HepG2 (cell line): ENCODE results near the gene RRP12. TPM values are rescaled to one million over a fixed set of nuclear protein-coding genes. Genes with fewer than 3 reads are reported as not detected.

ENCODE experiments used
- ASH2L ChIP-seq: fragments of 300-600, 200-600 bp; sonication (generic); IDR thresholded peaks from 2 replicates; pipeline ENCODE4 v1.7.0; 2017; ENCODE audit warnings: low read depth, mild to moderate bottlenecking, moderate library complexity, mixed read lengths, low read length; ENCODE audit not compliant: insufficient read length
- CC2D1A ChIP-seq: sonication (generic); formaldehyde crosslinking; IDR thresholded peaks from 2 replicates; pipeline ENCODE4 v1.8.1; 2023; ENCODE audit warnings: mild to moderate bottlenecking, missing genetic modification reagents
- ELF1 ChIP-seq: sonication (generic); formaldehyde crosslinking; IDR thresholded peaks from 2 replicates; pipeline ENCODE4 v1.4.0; 2020; ENCODE audit warnings: missing genetic modification reagents
- HINFP ChIP-seq: sonication (generic); formaldehyde crosslinking; IDR thresholded peaks from 2 replicates; pipeline ENCODE4 v1.4.0; 2020; ENCODE audit warnings: low read depth, mild to moderate bottlenecking, missing genetic modification reagents
- HNF4A ChIP-seq: sonication (generic); formaldehyde crosslinking; IDR thresholded peaks from 2 replicates; pipeline ENCODE4 v1.4.0; 2020; ENCODE audit warnings: missing genetic modification reagents
- IRX3 ChIP-seq: sonication (generic); formaldehyde crosslinking; IDR thresholded peaks from 2 replicates; pipeline ENCODE4 v1.8.1; 2023; ENCODE audit warnings: mild to moderate bottlenecking, low read depth, missing genetic modification reagents, borderline replicate concordance
- LRRFIP1 ChIP-seq: sonication (generic); formaldehyde crosslinking; conservative IDR thresholded peaks from 2 replicates; pipeline ENCODE4 v1.4.0; 2020; ENCODE audit warnings: missing genetic modification reagents
- TRIM24 ChIP-seq: sonication (generic); formaldehyde crosslinking; IDR thresholded peaks from 2 replicates; pipeline ENCODE4 v1.8.0; 2022; ENCODE audit warnings: mild to moderate bottlenecking, missing genetic modification reagents
- ZNF281 ChIP-seq: sonication (generic); formaldehyde crosslinking; IDR thresholded peaks from 2 replicates; pipeline ENCODE4 v1.4.0; 2020; ENCODE audit warnings: missing genetic modification reagents, borderline replicate concordance
- ZNF574 ChIP-seq: sonication (generic); formaldehyde crosslinking; IDR thresholded peaks from 2 replicates; pipeline ENCODE4 v1.4.0; 2020; ENCODE audit warnings: missing genetic modification reagents
- ZNF720 ChIP-seq: sonication (generic); formaldehyde crosslinking; IDR thresholded peaks from 2 replicates; pipeline ENCODE4 v1.4.0; 2020; ENCODE audit warnings: missing genetic modification reagents
- ZNF772 ChIP-seq: sonication (generic); formaldehyde crosslinking; IDR thresholded peaks from 2 replicates; pipeline ENCODE4 v1.5.0; 2020; ENCODE audit warnings: mild to moderate bottlenecking, missing genetic modification reagents
- ZNF773 ChIP-seq: sonication (generic); formaldehyde crosslinking; IDR thresholded peaks from 2 replicates; pipeline ENCODE4 v1.4.0; 2020; ENCODE audit warnings: missing genetic modification reagents, borderline replicate concordance
- ZSCAN12 ChIP-seq: sonication (generic); formaldehyde crosslinking; IDR thresholded peaks from 2 replicates; pipeline ENCODE4 v1.9.0; 2021; ENCODE audit warnings: mild to moderate bottlenecking, missing genetic modification reagents
- polyA plus RNA-seq, 8 experiments: library from polyadenylated mRNA; depleted of rRNA in 3 of 8; stranded (reverse) in 7 of 8; unstranded in 1 of 8; fragments of >200 nt; fragmentation: Illumina TruSeq in 4 of 8; extraction: Trizol in 4 of 8; gene quantifications; 2 replicates each; pipeline versions ENCODE4 v1.2.1 to v1.2.3, GENCODE V29; 2011 to 2016; ENCODE audit warnings: low read depth in 4 of 8, missing spikeins in 1 of 8, mixed read lengths in 1 of 8; ENCODE audit not compliant: insufficient read depth in 1 of 8
- total RNA-seq, 5 experiments: library from RNA; depleted of rRNA; stranded (reverse); fragments of >200 nt; fragmentation: Illumina TruSeq; extraction: Trizol; gene quantifications; 2 replicates each; pipeline ENCODE4 v1.2.3, GENCODE V29; 2016; ENCODE audit warnings: low read depth in 1 of 5

The RRP12 gene
- total and polyA plus RNA-seq, 2 of the 13 experiments (the other 11 are each of a cell fraction or from before 2014, with no cell fraction given), result 13.2 to 39.4 TPM

- TF ChIP-seq TRIM24, result no peak
- no peak for TF ChIP-seq ZNF772
- TF ChIP-seq ZNF720 (CRISPR knock-in tag), result no peak
- no peak for TF ChIP-seq ZSCAN12 (CRISPR knock-in tag)
- 0 out of 2 replicates have a peak, but pooled peaks have one; percentile 40 for TF ChIP-seq IRX3 (CRISPR knock-in tag)
- no peak for TF ChIP-seq CC2D1A (CRISPR knock-in tag)
- peak; percentile 79 for TF ChIP-seq ZNF574 (CRISPR knock-in tag)
- TF ChIP-seq LRRFIP1, result no peak
- TF ChIP-seq ZNF773 (CRISPR knock-in tag), result no peak
- no peak for TF ChIP-seq HNF4A (CRISPR knock-in tag)
- 0 out of 2 replicates have a peak, but pooled peaks have one; percentile 30 for TF ChIP-seq ELF1
- no peak for TF ChIP-seq HINFP (CRISPR knock-in tag)
- TF ChIP-seq ASH2L, result peak; percentile 59
- TF ChIP-seq ZNF281 (CRISPR knock-in tag), result no peak
Measured at GRCh38 chr10:97318772-97319651, 82.1 kb downstream of the RRP12 start, which contains the start of gene FRAT1 (continued).
